Neutrophil (primary cell): Measurements from ENCODE around the gene ARHGEF1.

Experiments used
- H3K27ac ChIP-seq: fragments of 200-600 bp; sonication (generic); 2 replicates; pipeline ENCODE4 v1.5.1; 2016; ENCODE audit warnings: mild to moderate bottlenecking, moderate library complexity
- H3K27me3 ChIP-seq: fragments of 200-600 bp; sonication (generic); 2 replicates; pipeline ENCODE4 v1.6.0; 2016; ENCODE audit warnings: mild to moderate bottlenecking
- H3K36me3 ChIP-seq: fragments of 200-600 bp; sonication (generic); 2 replicates; pipeline ENCODE4 v1.5.1; 2017
- H3K4me1 ChIP-seq, 2 experiments: fragments of 200-600 bp in 1 of 2; sonication (generic) in 1 of 2; 1 replicate in 1 of 2; 2 replicates in 1 of 2; pipeline versions ENCODE4 v1.5.1 to v1.6.1; 2013 to 2016; ENCODE audit warnings: low read depth in 1 of 2, low read length in 1 of 2, mild to moderate bottlenecking in 1 of 2, moderate library complexity in 1 of 2; ENCODE audit not compliant: control insufficient read depth in 1 of 2, insufficient read depth in 1 of 2
- H3K4me3 ChIP-seq, 2 experiments: fragments of 200-600 bp in 1 of 2; sonication (generic) in 1 of 2; 1 replicate in 1 of 2; 2 replicates in 1 of 2; pipeline ENCODE4 v1.5.1; 2013 to 2016; ENCODE audit warnings: low read depth in 1 of 2, low read length in 1 of 2, mild to moderate bottlenecking in 1 of 2, moderate library complexity in 1 of 2
- H3K9me3 ChIP-seq: fragments of 200-600 bp; sonication (generic); 2 replicates; pipeline ENCODE4 v1.5.1; 2016
- CTCF ChIP-seq: fragments of 200-600 bp; sonication (generic); IDR thresholded peaks from 2 replicates; pipeline ENCODE4 v1.5.1; 2016; ENCODE audit warnings: antibody characterized with exemption

The ARHGEF1 gene

GRCh38 chr19:41889896-41890295, 6.9 kb downstream of the ARHGEF1 start:
- Histone ChIP-seq H3K27ac (no peak overlapping the region), H3K36me3 (peaks cover 85% of the 10 kb centered on the region), H3K9me3 (no peaks in the 10 kb centered on the region), H3K4me1 (peaks cover 32% of the 10 kb centered on the region in 2 experiments), H3K4me3 (no peak overlapping the region), H3K27me3 (no peaks in the 10 kb centered on the region)
- no peak for TF ChIP-seq CTCF

- Histone ChIP-seq H3K36me3 (peaks cover 85% of the 10 kb centered on the region), H3K27me3 (no peaks in the 10 kb centered on the region), H3K4me1 (peaks cover 21 to 22% of the 10 kb centered on the region in 2 experiments), H3K9me3 (peaks cover 7% of the 10 kb centered on the region), H3K4me3 (no peak overlapping the region), H3K27ac (no peak overlapping the region)
- no peak for TF ChIP-seq CTCF
Observed at GRCh38 chr19:41890936-41891335, 8.0 kb downstream of the ARHGEF1 start.

- peaks cover 7% of the 10 kb centered on the region for H3K9me3 ChIP-seq
- H3K27me3 ChIP-seq = no peaks in the 10 kb centered on the region
- no peak for TF ChIP-seq CTCF
- peaks cover 7 to 8% of the 10 kb centered on the region in 2 experiments for H3K4me1 ChIP-seq
- peaks cover 92% of the 10 kb centered on the region for H3K36me3 ChIP-seq
- no peak overlapping the region for H3K27ac ChIP-seq
- H3K4me3 ChIP-seq = no peak overlapping the region
Observed at GRCh38 chr19:41892173-41892902, 9.4 kb downstream of the ARHGEF1 start.

- H3K9me3 ChIP-seq = peaks cover 7% of the 10 kb centered on the region
- H3K4me3 ChIP-seq = no peak overlapping the region
- no peaks in the 10 kb centered on the region for H3K4me1 ChIP-seq
- no peak for TF ChIP-seq CTCF
- no peak overlapping the region for H3K27ac ChIP-seq
- peaks cover 95% of the 10 kb centered on the region for H3K36me3 ChIP-seq
- H3K27me3 ChIP-seq = no peaks in the 10 kb centered on the region
Observed at GRCh38 chr19:41893899-41894298, 10.9 kb downstream of the ARHGEF1 start.

GRCh38 chr19:41894350-41894749, 11.4 kb downstream of the ARHGEF1 start:
- no peak for TF ChIP-seq CTCF
- H3K4me3 ChIP-seq = no peak overlapping the region
- peaks cover 95% of the 10 kb centered on the region for H3K36me3 ChIP-seq
- H3K9me3 ChIP-seq = peaks cover 7% of the 10 kb centered on the region
- no peaks in the 10 kb centered on the region for H3K4me1 ChIP-seq
- no peaks in the 10 kb centered on the region for H3K27me3 ChIP-seq
- no peak overlapping the region for H3K27ac ChIP-seq
